GM18526 (cell line): ENCODE results near the gene NUDT12.

Experiments
- POLR2A ChIP-seq: IDR thresholded peaks from 3 replicates; pipeline ENCODE4 v1.6.1; 2011; ENCODE audit not compliant: insufficient read length; ENCODE audit errors: extremely low read depth

NUDT12 gene

GRCh38 chr5:103513701-103514100, 48.9 kb downstream of the NUDT12 start:
- TF ChIP-seq POLR2A, result no peak

- TF ChIP-seq POLR2A, result no peak
These were observed 50.1 kb downstream of the NUDT12 start for GRCh38 chr5:103512500-103512899.

GRCh38 chr5:103511554-103511885, 51.1 kb downstream of the NUDT12 start:
- TF ChIP-seq POLR2A, result no peak

GRCh38 chr5:103510851-103511553, 51.6 kb downstream of the NUDT12 start:
- TF ChIP-seq POLR2A, result no peak

- no peak for TF ChIP-seq POLR2A
These were observed 56.8 kb downstream of the NUDT12 start for GRCh38 chr5:103505581-103506305.

GRCh38 chr5:103503066-103503465, 59.5 kb downstream of the NUDT12 start:
- no peak for TF ChIP-seq POLR2A

- no peak for TF ChIP-seq POLR2A
These were observed 59.9 kb downstream of the NUDT12 start for GRCh38 chr5:103502662-103503061.
